SHP77 (cell line): ENCODE results near the gene PDE4B.

Experiments
- DNase-seq, 2 experiments: peaks; one replicate each; lab custom pipeline; 2025; lab: John Stamatoyannopoulos, UW

Gene PDE4B

GRCh38 chr1:66182551-66183178 lies 390.0 kb downstream of the PDE4B start:
- DNase-seq: peak; percentile 95 to 96

- no peak for DNase-seq
These were observed 390.7 kb downstream of the PDE4B start for GRCh38 chr1:66183400-66183799.

- no peak for DNase-seq
These were observed 404.4 kb downstream of the PDE4B start for GRCh38 chr1:66197120-66197519.

GRCh38 chr1:66197785-66198184 lies 405.1 kb downstream of the PDE4B start:
- DNase-seq: no peak

GRCh38 chr1:66206563-66207144 lies 414.0 kb downstream of the PDE4B start:
- no peak for DNase-seq

- no peak for DNase-seq
These were observed 414.8 kb downstream of the PDE4B start for GRCh38 chr1:66207484-66207883.

- DNase-seq: no peak
These were observed 415.9 kb downstream of the PDE4B start for GRCh38 chr1:66208632-66209031.

- no peak for DNase-seq
These were observed 418.0 kb downstream of the PDE4B start for GRCh38 chr1:66210635-66211244.

GRCh38 chr1:66211521-66211920 lies 418.8 kb downstream of the PDE4B start:
- DNase-seq: no peak

- DNase-seq: no peak
These were observed 420.8 kb downstream of the PDE4B start for GRCh38 chr1:66213491-66213890.

GRCh38 chr1:66214901-66215300 lies 422.2 kb downstream of the PDE4B start:
- DNase-seq: no peak

- DNase-seq: no peak
These were observed 424.3 kb downstream of the PDE4B start for GRCh38 chr1:66217021-66217420.

- DNase-seq: no peak
These were observed 424.9 kb downstream of the PDE4B start for GRCh38 chr1:66217561-66217960.

GRCh38 chr1:66220477-66220876 lies 427.8 kb downstream of the PDE4B start:
- DNase-seq: no peak

- DNase-seq: no peak
These were observed 431.0 kb downstream of the PDE4B start for GRCh38 chr1:66223681-66224080.

GRCh38 chr1:66226985-66227384 lies 434.3 kb downstream of the PDE4B start:
- DNase-seq: no peak

- no peak for DNase-seq
These were observed 435.3 kb downstream of the PDE4B start for GRCh38 chr1:66227966-66228365.

- no peak for DNase-seq
These were observed 438.5 kb downstream of the PDE4B start for GRCh38 chr1:66231217-66231616.

- DNase-seq: no peak
These were observed 439.2 kb downstream of the PDE4B start for GRCh38 chr1:66231681-66232463.

- no peak for DNase-seq
These were observed 444.3 kb downstream of the PDE4B start for GRCh38 chr1:66237042-66237441.

- DNase-seq: no peak
These were observed 445.2 kb downstream of the PDE4B start for GRCh38 chr1:66237722-66238479.

- no peak for DNase-seq
These were observed 447.1 kb downstream of the PDE4B start for GRCh38 chr1:66239834-66240233.
